Transverse colon (tissue), 4 donors: Measurements from ENCODE around the gene KLF2.

Source experiments
- EP300 ChIP-seq: sonication (generic); formaldehyde crosslinking; IDR thresholded peaks from one replicate; pipeline ENCODE4 v1.6.1; 2017; ENCODE audit warnings: antibody characterized with exemption, low read depth
- POLR2A ChIP-seq: fragments of 450-650 bp; IDR thresholded peaks from one replicate; pipeline ENCODE4 v1.6.1; 2016; ENCODE audit warnings: antibody characterized with exemption, mild to moderate bottlenecking, moderate library complexity
- POLR2AphosphoS5 ChIP-seq, 3 donors: sonication (generic); formaldehyde crosslinking; IDR thresholded peaks; one replicate each; pipeline ENCODE4 v1.6.1; 2016; ENCODE audit warnings: antibody characterized with exemption in 3 of 3
- TF ChIP-seq, protein P1 (sequence below), 5 experiments: fragments of 200-600 bp in 3 of 5; fragments of 450-650 bp in 2 of 5; sonication (generic) in 3 of 5; IDR thresholded peaks; 1 replicate in 2 of 5; 2 replicates in 3 of 5; pipeline ENCODE4 v1.5.1; 2016 to 2017; ENCODE audit warnings: antibody characterized with exemption in 5 of 5, inconsistent platforms in 3 of 5, mild to moderate bottlenecking in 2 of 5, moderate library complexity in 1 of 5

DNA sequence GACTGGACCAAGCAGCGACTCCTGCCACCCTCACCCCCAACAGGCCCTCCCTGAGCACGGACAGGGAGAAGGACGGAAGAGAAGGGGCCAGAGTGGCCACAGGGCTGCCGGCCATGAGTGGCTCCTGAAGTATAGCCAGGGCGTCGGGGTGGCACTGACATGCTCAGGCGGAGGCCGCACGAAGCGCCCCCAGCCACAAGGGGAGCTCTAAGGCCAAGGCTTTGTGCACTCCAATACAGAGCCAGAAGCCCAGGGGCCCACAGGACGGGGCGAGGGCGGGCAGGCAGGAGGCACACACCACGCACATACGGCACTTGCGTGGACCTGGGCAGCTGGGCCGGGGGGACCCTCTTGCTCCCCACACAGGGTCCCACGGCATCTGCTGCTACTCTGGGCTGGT is 52.0 kb downstream of the KLF2 start:
- TF ChIP-seq, protein P1, sequence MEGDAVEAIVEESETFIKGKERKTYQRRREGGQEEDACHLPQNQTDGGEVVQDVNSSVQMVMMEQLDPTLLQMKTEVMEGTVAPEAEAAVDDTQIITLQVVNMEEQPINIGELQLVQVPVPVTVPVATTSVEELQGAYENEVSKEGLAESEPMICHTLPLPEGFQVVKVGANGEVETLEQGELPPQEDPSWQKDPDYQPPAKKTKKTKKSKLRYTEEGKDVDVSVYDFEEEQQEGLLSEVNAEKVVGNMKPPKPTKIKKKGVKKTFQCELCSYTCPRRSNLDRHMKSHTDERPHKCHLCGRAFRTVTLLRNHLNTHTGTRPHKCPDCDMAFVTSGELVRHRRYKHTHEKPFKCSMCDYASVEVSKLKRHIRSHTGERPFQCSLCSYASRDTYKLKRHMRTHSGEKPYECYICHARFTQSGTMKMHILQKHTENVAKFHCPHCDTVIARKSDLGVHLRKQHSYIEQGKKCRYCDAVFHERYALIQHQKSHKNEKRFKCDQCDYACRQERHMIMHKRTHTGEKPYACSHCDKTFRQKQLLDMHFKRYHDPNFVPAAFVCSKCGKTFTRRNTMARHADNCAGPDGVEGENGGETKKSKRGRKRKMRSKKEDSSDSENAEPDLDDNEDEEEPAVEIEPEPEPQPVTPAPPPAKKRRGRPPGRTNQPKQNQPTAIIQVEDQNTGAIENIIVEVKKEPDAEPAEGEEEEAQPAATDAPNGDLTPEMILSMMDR (IDR thresholded peaks at IDR 0.05) = peak in 2 of 5 experiments; percentile 15 to 26
- TF ChIP-seq POLR2A = no peak
- TF ChIP-seq POLR2AphosphoS5 (IDR thresholded peaks at IDR 0.05) = no peak
- TF ChIP-seq EP300 = no peak
